Pons (tissue), 1 donor: Measurements from ENCODE around the gene SLC2A2.
A peak's percentile ranks its signal among the peaks of the same experiment; 100 is the strongest.
"Not testable (repeated sequence)": the region's sequence is repeated elsewhere in the genome, so short reads cannot be mapped to it uniquely, and the experiment has no call there.

ENCODE experiments used
- DNase-seq: peaks from one replicate; pipeline ENCODE4 v3.0.0-alpha.2; 2016; ENCODE audit warnings: low spot score

Gene SLC2A2

GRCh38 chr3:170988378-170988777 is 38.1 kb downstream of the SLC2A2 start:
- no peak for DNase-seq

- no peak for DNase-seq
Observed at GRCh38 chr3:170985304-170985703, 41.2 kb downstream of the SLC2A2 start.

- no peak for DNase-seq
Observed at GRCh38 chr3:170982733-170983132, 43.8 kb downstream of the SLC2A2 start.

- DNase-seq, result no peak
Observed at GRCh38 chr3:170980399-170980798, 46.1 kb downstream of the SLC2A2 start.

DNA sequence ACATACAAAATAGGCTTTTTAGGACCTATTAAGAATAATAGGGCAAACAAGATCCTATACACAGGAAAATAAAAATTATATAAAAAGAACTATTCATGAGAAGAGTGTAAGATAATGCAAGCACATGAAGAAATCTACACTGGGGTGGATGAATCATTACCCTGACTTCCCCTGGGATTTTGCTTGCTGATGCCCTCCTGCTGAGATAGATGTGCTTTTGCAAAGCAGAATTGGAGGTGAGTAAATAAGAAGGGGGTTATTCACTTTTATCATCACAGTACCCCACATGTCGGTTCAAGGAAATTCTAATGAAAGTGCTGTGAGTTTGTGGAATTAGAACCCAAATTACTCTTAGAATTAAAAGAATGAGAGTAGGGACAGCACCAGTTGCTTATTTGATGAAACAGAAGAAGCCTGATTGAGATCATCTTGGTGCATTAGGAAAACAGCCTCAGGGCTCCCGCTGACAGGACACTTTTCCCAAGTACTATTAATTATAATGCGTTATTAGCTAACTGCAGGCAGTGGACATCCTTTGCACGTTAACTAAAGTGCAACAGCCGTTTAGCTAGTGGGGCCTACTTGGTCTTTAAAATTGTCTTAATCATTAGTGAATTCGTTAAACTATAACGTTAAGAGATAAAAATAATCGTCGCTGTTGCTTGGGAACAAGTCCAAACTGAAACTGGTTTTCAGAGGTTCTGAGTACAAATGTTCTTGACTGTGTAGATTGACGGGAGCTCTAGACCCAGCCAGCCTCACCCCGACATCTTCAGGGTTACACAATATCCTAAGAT is 48.4 kb downstream of the SLC2A2 start:
- DNase-seq, result no peak

GRCh38 chr3:170976190-170976519 is 50.4 kb downstream of the SLC2A2 start:
- no peak for DNase-seq

DNA sequence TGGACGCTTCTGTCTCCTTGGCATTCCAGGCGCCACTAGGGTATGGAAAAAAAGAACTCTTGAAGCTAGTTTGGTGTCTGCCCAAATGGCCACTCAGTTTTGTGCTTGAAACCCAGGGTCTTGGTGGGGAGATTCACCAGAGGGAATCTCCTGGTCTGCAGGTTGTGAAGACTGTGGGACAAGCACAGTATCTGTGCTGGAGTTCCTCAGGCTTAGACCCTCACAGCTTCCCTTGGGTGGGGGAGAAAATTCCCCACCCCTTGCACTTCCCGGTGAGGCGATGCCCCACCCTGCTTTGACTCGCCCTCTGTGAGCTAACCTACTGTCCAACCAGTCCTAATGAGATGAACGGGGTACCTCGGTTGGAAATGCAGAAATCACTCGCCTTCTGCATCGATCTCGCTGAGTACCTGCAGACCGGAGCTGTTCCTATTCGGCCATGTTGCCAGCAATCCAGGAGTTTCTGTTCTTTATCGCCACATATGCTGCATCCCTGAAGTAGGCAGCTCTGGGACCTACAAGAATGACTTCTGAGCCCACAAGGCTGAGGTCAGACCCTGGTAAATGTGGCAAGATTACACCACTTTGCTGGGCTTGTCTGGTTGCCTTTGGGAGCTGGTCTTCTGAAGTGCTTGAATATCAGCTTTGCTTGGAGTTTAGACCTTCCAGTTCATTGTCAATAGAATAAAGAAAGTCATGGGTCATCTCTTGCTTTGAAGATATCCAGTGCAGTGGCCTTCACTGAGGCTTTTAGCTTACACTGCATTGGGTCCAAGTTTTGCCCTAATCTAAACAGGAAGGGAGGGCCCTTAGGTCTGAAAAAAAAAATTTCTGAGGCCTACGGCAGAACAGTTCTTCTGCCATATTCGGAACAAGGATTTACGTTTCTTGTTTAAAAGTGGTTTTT is 51.0 kb downstream of the SLC2A2 start:
- DNase-seq, result no peak

GRCh38 chr3:170974872-170975271 is 51.6 kb downstream of the SLC2A2 start:
- no peak for DNase-seq

DNA sequence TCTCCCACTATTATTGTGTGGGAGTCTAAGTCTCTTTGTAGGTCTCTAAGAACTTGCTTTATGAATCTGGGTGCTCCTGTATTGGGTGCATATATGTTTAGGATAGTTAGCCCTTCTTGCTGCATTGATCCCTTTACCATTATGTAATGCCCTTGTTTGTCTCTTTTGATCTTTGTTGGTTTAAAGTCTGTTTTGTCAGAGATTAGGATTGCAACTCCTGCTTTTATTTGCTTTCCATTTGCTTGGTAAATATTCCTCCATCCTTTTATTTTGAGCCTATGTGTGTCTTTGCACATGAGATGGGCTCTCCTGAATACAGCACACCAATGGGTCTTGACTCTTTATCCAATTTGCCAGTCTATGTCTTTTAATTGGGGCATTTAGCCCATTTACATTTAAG is 53.6 kb downstream of the SLC2A2 start:
- DNase-seq, result not testable (repeated sequence)

DNA sequence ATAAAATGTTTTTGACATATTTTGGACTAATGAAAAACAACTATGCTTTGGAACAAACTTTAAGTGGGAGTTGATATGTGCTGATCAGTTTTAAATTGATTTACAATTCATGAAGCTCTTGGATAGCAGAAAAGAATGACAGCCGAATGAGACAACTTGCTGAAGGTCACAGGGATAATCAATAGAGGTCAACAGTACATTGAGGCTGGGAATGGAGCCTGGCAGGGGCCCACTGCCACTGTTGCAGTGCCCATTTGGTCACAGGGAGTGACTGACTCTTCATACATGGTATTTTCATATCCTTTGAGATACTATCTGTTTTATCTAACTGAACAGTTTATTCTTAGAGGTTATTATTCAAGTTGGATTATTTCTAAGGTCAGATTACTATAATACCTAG is 59.4 kb downstream of the SLC2A2 start:
- no peak for DNase-seq

GRCh38 chr3:170966495-170966894 is 60.0 kb downstream of the SLC2A2 start:
- DNase-seq, result no peak

DNA sequence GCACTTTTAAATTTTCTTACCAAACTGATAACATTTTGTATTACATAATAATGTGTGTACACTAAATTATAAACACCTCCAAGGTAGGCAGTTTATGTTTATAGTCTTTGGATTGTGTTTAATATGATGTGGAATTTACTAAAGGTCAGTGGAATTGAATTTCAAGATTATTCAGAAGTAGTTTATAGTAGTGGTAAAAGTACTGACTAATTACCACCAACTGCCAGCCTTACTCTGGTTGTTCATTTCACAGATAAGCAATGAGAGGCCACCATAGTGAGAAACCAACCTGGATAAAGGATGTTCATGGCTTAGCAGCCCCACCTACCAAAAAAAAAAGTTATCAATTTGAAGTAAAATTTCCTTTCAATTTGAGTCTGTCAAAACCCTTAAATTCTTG is 64.1 kb downstream of the SLC2A2 start:
- DNase-seq, result no peak

- peak; percentile 94 for DNase-seq
Observed at GRCh38 chr3:170961616-170962400, 64.7 kb downstream of the SLC2A2 start.

DNA sequence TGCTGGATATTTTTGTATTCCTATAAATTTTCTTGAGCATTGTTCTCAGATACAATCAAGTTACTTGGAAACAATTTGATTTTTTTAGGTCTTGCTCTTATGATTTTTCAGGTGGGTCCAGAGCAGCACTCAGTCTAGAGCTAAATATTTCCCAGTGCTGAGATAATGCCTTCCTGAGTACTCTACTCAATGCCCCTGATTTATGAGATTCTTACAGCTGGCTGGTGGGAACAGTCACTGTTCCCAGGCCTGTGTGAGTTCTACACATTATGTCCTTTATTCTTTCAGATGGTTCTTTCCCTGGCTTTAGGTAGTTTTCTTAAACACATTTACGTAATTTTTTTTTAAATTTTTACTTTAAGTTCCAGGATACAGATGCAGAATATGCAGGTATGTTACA is 67.1 kb downstream of the SLC2A2 start:
- DNase-seq, result no peak

GRCh38 chr3:170956647-170957046 is 69.9 kb downstream of the SLC2A2 start:
- no peak for DNase-seq

- peak; percentile 79 for DNase-seq
Observed at GRCh38 chr3:170953736-170954135, 72.8 kb downstream of the SLC2A2 start.

- DNase-seq, result peak; percentile 44
Observed at GRCh38 chr3:170953229-170953628, 73.3 kb downstream of the SLC2A2 start.

DNA sequence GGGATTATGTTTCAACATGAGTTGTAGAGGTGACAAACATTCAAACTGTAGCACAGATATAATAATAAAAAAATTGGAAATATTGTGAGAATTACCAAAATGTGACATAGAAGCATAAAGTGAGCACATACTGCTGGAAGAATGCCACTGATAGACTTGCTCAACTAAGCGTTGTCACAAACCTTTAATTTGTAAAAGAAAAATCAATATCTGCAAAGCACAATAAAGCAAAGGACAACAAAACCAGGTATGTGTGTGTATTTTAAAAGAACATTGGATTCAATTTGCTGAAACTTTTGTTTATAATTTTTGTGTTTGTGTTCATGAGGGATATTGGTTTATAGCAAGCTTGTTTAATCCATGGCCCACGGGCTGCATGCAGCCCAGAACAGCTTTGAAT is 77.3 kb downstream of the SLC2A2 start:
- DNase-seq, result no peak

GRCh38 chr3:170947018-170947769 is 79.3 kb downstream of the SLC2A2 start:
- no peak for DNase-seq
